KOPT-K1 (cell line): ENCODE data around the gene NCK2.
"Not testable (repeated sequence)": the region's sequence is repeated elsewhere in the genome, so short reads cannot be mapped to it uniquely, and the experiment has no call there.

ENCODE experiments used
- H3K27ac ChIP-seq: fragments of 200-600 bp; sonication (generic); 2 replicates; pipeline ENCODE4 v1.5.1; 2016; ENCODE audit warnings: antibody characterized with exemption, mild to moderate bottlenecking, low read depth, low read length; ENCODE audit not compliant: poor library complexity, severe bottlenecking
- H3K36me3 ChIP-seq: fragments of 200-600 bp; sonication (generic); 2 replicates; pipeline ENCODE4 v1.5.1; 2017; ENCODE audit warnings: antibody characterized with exemption, mild to moderate bottlenecking, low read length, moderate library complexity; ENCODE audit not compliant: insufficient read depth
- H3K9me3 ChIP-seq: fragments of 200-600 bp; sonication (generic); 2 replicates; pipeline ENCODE4 v1.5.1; 2017; ENCODE audit warnings: antibody characterized with exemption, low read length, mild to moderate bottlenecking; ENCODE audit not compliant: insufficient read depth, poor library complexity, severe bottlenecking

NCK2 gene

GRCh38 chr2:105757433-105757832 is 12.7 kb downstream of the NCK2 start:
- Histone ChIP-seq H3K36me3 (0 out of 2 replicates have a peak, but pooled peaks cover 8% of the 10 kb centered on the region), H3K9me3 (no peaks in the 10 kb centered on the region), H3K27ac (no peak overlapping the region)

GRCh38 chr2:105760191-105760590 is 15.5 kb downstream of the NCK2 start:
- Histone ChIP-seq H3K9me3 (no peaks in the 10 kb centered on the region), H3K27ac (no peak overlapping the region)

GRCh38 chr2:105760639-105761337 is 16.1 kb downstream of the NCK2 start:
- H3K36me3 ChIP-seq: no peaks in the 10 kb centered on the region; the same call in none of the 2 replicates
- no peaks in the 10 kb centered on the region for H3K9me3 ChIP-seq
- no peak overlapping the region for H3K27ac ChIP-seq

More at GRCh38 chr2:105760191-105760590, 15.5 kb downstream of the NCK2 start:
- H3K36me3 ChIP-seq: no peaks in the 10 kb centered on the region; the same call in none of the 2 replicates

GRCh38 chr2:105761931-105762515 is 17.3 kb downstream of the NCK2 start:
- H3K27ac ChIP-seq: no peak overlapping the region
- H3K9me3 ChIP-seq: no peaks in the 10 kb centered on the region
- H3K36me3 ChIP-seq: peaks cover 5% of the 10 kb centered on the region

- H3K36me3 ChIP-seq: peaks cover 15% of the 10 kb centered on the region
- no peak overlapping the region for H3K27ac ChIP-seq
- H3K9me3 ChIP-seq: no peaks in the 10 kb centered on the region
These were observed 18.4 kb downstream of the NCK2 start for GRCh38 chr2:105763076-105763475.

GRCh38 chr2:105764059-105764458 is 19.3 kb downstream of the NCK2 start:
- H3K27ac ChIP-seq: no peak overlapping the region
- peaks cover 19% of the 10 kb centered on the region for H3K36me3 ChIP-seq
- no peaks in the 10 kb centered on the region for H3K9me3 ChIP-seq

- H3K27ac ChIP-seq: no peak overlapping the region
- no peaks in the 10 kb centered on the region for H3K9me3 ChIP-seq
- H3K36me3 ChIP-seq: peaks cover 19% of the 10 kb centered on the region
These were observed 20.9 kb downstream of the NCK2 start for GRCh38 chr2:105765415-105766299.

- peaks cover 19% of the 10 kb centered on the region for H3K36me3 ChIP-seq
- H3K9me3 ChIP-seq: no peaks in the 10 kb centered on the region
- no peak overlapping the region for H3K27ac ChIP-seq
These were observed 21.7 kb downstream of the NCK2 start for GRCh38 chr2:105766300-105766866.

GRCh38 chr2:105768176-105768575 is 23.5 kb downstream of the NCK2 start:
- Histone ChIP-seq H3K36me3 (peaks cover 21% of the 10 kb centered on the region), H3K27ac (no peak overlapping the region), H3K9me3 (no peaks in the 10 kb centered on the region)

- H3K27ac ChIP-seq: peak overlapping the region; percentile 54
- H3K9me3 ChIP-seq: no peaks in the 10 kb centered on the region
- H3K36me3 ChIP-seq: peaks cover 26% of the 10 kb centered on the region
These were observed 24.3 kb downstream of the NCK2 start for GRCh38 chr2:105768961-105769452.

- H3K9me3 ChIP-seq: no peaks in the 10 kb centered on the region
- peak overlapping the region; percentile 54 for H3K27ac ChIP-seq
- peaks cover 26% of the 10 kb centered on the region for H3K36me3 ChIP-seq
These were observed 24.8 kb downstream of the NCK2 start for GRCh38 chr2:105769504-105769903.

GRCh38 chr2:105770149-105770548 is 25.4 kb downstream of the NCK2 start:
- no peaks in the 10 kb centered on the region for H3K9me3 ChIP-seq
- H3K27ac ChIP-seq: peak overlapping the region; percentile 54

GRCh38 chr2:105771291-105771690 is 26.6 kb downstream of the NCK2 start:
- H3K27ac ChIP-seq: peak overlapping the region; percentile 2

More at GRCh38 chr2:105770149-105770548, 25.4 kb downstream of the NCK2 start:
- H3K36me3 ChIP-seq: peaks cover 26% of the 10 kb centered on the region

GRCh38 chr2:105771836-105772235 is 27.1 kb downstream of the NCK2 start:
- H3K27ac ChIP-seq: peak overlapping the region; percentile 2
- H3K36me3 ChIP-seq: peaks cover 24% of the 10 kb centered on the region
- H3K9me3 ChIP-seq: no peaks in the 10 kb centered on the region

More at GRCh38 chr2:105771291-105771690, 26.6 kb downstream of the NCK2 start:
- not testable (repeated sequence) for H3K9me3 ChIP-seq
- H3K36me3 ChIP-seq: peaks cover 26% of the 10 kb centered on the region
